PC-3 (cell line): ENCODE data around the gene ZNF385B.

ENCODE experiments used
- EZH2 ChIP-seq: fragments of 300-600 bp; sonication (generic); IDR thresholded peaks from one replicate; pipeline ENCODE4 v1.6.1; 2017; ENCODE audit warnings: antibody characterized with exemption, mild to moderate bottlenecking, low read length; ENCODE audit not compliant: unreplicated experiment
- TF ChIP-seq, protein P1 (sequence below): fragments of 300-600 bp; sonication (generic); conservative IDR thresholded peaks from 2 replicates; pipeline ENCODE4 v1.5.1; 2017; ENCODE audit warnings: antibody characterized with exemption, low read depth, mild to moderate bottlenecking, low read length

DNA sequence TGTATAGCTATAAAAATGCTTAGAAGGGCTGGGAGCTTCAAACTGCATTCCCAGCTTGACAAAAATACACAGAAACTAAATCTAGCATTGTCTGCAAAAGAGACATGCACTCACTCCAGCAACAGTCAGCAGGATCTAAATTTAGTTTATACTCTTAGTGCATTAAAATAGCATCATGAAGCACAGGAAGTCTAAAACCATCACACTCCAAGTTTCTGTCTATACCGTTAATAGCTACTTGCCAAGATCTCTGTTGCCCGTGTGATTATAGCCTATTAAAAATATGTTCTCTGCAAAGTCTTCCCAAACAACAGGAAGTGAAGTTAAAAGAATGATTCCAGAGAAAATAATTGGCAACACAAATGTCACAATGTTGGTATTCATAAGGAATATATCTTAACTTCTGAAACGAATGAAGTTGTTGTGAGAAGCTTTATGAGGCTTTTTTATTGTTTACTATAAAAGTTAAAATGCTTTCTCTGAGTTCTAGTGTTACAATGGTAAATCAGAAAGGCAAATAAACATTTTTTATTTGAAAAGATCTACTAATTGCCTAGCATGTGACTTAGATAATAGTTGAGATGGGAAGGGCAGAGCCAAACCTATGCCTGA is 184.2 kb downstream of the ZNF385B start:
- TF ChIP-seq, protein P1, sequence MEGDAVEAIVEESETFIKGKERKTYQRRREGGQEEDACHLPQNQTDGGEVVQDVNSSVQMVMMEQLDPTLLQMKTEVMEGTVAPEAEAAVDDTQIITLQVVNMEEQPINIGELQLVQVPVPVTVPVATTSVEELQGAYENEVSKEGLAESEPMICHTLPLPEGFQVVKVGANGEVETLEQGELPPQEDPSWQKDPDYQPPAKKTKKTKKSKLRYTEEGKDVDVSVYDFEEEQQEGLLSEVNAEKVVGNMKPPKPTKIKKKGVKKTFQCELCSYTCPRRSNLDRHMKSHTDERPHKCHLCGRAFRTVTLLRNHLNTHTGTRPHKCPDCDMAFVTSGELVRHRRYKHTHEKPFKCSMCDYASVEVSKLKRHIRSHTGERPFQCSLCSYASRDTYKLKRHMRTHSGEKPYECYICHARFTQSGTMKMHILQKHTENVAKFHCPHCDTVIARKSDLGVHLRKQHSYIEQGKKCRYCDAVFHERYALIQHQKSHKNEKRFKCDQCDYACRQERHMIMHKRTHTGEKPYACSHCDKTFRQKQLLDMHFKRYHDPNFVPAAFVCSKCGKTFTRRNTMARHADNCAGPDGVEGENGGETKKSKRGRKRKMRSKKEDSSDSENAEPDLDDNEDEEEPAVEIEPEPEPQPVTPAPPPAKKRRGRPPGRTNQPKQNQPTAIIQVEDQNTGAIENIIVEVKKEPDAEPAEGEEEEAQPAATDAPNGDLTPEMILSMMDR, result no peak
- TF ChIP-seq EZH2, result no peak
